ENCODE results near the gene MYRIP. TPM values are rescaled to one million over a fixed set of nuclear protein-coding genes. Genes with fewer than 3 reads are reported as not detected.

The MYRIP gene
- total and polyA plus RNA-seq, 4 donors: 0.98 to 11.7 (median 6.8) TPM

DNA sequence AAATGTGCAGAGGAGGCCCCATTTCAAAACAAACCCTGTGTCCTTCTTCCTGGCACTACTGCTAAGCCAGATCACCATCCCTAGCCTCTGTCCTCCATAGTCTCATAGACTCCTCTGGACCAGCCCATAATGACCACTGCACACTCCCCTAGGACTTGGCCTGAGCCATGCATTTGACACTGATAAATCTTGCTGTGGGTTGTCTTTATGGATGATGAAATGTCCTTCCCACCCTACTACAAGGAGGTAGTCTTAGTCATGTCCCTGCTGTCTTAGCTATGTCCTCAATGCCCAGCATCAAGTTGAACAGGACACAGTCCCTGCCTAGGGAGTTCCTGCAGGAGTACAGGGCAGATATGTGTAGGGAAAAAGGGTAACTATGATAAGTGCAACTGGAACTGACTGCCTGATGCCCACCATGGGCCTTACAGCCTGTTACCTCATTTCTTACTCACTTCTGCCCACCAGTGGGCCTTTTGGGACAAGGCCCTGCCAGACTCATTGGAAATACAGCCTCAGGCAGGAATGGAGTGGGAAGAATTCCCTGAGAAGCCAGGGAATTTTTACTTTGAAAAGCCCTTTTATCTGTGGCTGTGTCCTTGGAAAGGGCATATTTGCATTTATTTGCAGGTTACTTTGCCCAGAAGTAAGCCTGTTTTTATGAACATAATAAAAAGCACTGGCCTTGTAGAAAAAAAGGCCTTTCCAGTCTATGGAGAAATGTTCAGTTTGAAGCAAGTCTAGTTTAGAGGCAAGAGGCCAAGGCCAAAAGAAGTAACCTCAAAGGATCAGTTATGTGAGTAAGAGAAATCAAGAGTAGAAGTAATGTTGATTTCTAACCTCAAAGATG lies 300.5 kb downstream of the MYRIP start:
- H3K36me3 ChIP-seq (ENCODE audit: control insufficient read depth in 4 of 4, insufficient read depth in 3 of 4, low read depth in 1 of 4, low read length in 3 of 4): no peaks in the 10 kb centered on the region
- H3K4me1 ChIP-seq (ENCODE audit: control insufficient read depth in 4 of 4, insufficient read depth in 4 of 4, low read length in 3 of 4): no peaks in the 10 kb centered on the region
- H3K27me3 ChIP-seq (ENCODE audit: control insufficient read depth in 4 of 4, insufficient read depth in 4 of 4, low read length in 3 of 4): no peaks in the 10 kb centered on the region
- H3K4me3 ChIP-seq (ENCODE audit: low read depth in 1 of 3, low read length in 3 of 3): no peak overlapping the region
- H3K27ac ChIP-seq (ENCODE audit: low read depth in 1 of 2, low read length in 2 of 2): no peak overlapping the region
- H3K9ac ChIP-seq (ENCODE audit: low read depth in 1 of 2, low read length in 2 of 2): no peak overlapping the region
- TF ChIP-seq FOXA1 (IDR thresholded peaks at IDR 0.05): no peak
- no peak for TF ChIP-seq EGR1 (IDR thresholded peaks at IDR 0.05; ENCODE audit: low read depth in 2 of 2)
- no peak for TF ChIP-seq FOXA2 (IDR thresholded peaks at IDR 0.05)
- TF ChIP-seq, protein P1, sequence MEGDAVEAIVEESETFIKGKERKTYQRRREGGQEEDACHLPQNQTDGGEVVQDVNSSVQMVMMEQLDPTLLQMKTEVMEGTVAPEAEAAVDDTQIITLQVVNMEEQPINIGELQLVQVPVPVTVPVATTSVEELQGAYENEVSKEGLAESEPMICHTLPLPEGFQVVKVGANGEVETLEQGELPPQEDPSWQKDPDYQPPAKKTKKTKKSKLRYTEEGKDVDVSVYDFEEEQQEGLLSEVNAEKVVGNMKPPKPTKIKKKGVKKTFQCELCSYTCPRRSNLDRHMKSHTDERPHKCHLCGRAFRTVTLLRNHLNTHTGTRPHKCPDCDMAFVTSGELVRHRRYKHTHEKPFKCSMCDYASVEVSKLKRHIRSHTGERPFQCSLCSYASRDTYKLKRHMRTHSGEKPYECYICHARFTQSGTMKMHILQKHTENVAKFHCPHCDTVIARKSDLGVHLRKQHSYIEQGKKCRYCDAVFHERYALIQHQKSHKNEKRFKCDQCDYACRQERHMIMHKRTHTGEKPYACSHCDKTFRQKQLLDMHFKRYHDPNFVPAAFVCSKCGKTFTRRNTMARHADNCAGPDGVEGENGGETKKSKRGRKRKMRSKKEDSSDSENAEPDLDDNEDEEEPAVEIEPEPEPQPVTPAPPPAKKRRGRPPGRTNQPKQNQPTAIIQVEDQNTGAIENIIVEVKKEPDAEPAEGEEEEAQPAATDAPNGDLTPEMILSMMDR (IDR thresholded peaks at IDR 0.05; ENCODE audit: low read depth, low read length, missing input control): peak; percentile 24
- TF ChIP-seq NR2F2 (IDR thresholded peaks at IDR 0.05): no peak
- TF ChIP-seq RAD21 (IDR thresholded peaks at IDR 0.05): peak; percentile 53 to 69
- TF ChIP-seq YY1 (IDR thresholded peaks at IDR 0.05): no peak
- H3K9me3 ChIP-seq (ENCODE audit: control insufficient read depth in 4 of 4, low read length in 3 of 4): no peaks in the 10 kb centered on the region
- DNase-seq (ENCODE audit: low spot score): no peak

DNA sequence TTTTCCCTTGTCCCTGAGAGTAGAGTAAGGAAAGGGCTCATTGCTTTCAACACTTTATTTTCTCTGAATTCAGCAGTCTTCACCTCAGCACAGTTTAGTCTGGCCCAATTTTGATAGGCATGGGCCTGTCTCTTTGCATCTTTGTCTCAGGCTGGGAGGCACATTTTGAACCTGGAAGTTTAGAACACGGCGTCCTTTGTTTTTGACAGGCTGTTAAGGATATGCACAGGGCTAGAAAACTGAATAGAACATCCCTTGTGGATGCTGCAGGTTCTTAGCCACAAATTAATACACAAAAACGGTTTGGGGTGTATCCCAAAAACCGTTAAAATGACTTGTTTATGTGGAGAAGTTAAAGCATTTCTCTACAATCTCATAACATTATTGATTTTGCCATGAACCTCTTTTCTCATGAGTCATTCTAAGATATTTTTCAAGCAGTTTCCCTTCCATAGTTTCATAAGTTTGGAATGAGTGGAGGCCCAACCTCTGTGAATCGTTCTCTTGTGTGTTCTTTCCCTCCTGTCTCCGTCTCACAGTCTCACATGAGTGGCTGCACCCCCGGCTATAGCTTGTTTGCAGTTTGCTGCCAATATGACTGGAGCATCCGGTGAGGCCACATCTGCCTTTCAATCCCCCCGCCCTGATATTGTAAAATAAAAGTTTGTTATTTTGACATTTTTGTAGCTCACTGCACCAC lies 307.2 kb downstream of the MYRIP start:
- Histone ChIP-seq H3K4me1 (ENCODE audit: control insufficient read depth in 4 of 4, insufficient read depth in 4 of 4, low read length in 3 of 4) (peaks cover 0 to 8% (median 4%) of the 10 kb centered on the region in 4 donors), H3K4me3 (ENCODE audit: low read depth in 1 of 3, low read length in 3 of 3) (no peak overlapping the region), H3K27me3 (ENCODE audit: control insufficient read depth in 4 of 4, insufficient read depth in 4 of 4, low read length in 3 of 4) (no peaks in the 10 kb centered on the region), H3K9ac (ENCODE audit: low read depth in 1 of 2, low read length in 2 of 2) (no peak overlapping the region), H3K36me3 (ENCODE audit: control insufficient read depth in 4 of 4, insufficient read depth in 3 of 4, low read depth in 1 of 4, low read length in 3 of 4) (no peaks in the 10 kb centered on the region), H3K9me3 (ENCODE audit: control insufficient read depth in 4 of 4, low read length in 3 of 4) (no peaks in the 10 kb centered on the region), H3K27ac (ENCODE audit: low read depth in 1 of 2, low read length in 2 of 2) (no peak overlapping the region)
- no peak for DNase-seq (ENCODE audit: low spot score)
- WGBS: 89% methylated on average over 9 of the region's 9 CpGs
- TF ChIP-seq, protein P1 (IDR thresholded peaks at IDR 0.05; ENCODE audit: low read depth, low read length, missing input control): no peak
- TF ChIP-seq EGR1 (IDR thresholded peaks at IDR 0.05; ENCODE audit: low read depth in 2 of 2): no peak
- no peak for TF ChIP-seq JUND (IDR thresholded peaks at IDR 0.05)
- TF ChIP-seq RAD21 (IDR thresholded peaks at IDR 0.05): no peak
- no peak for TF ChIP-seq HNF4A (conservative IDR thresholded peaks at IDR 0.05)
- TF ChIP-seq YY1 (IDR thresholded peaks at IDR 0.05): no peak
- TF ChIP-seq, protein P2, sequence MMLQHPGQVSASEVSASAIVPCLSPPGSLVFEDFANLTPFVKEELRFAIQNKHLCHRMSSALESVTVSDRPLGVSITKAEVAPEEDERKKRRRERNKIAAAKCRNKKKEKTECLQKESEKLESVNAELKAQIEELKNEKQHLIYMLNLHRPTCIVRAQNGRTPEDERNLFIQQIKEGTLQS (IDR thresholded peaks at IDR 0.05): no peak

DNA sequence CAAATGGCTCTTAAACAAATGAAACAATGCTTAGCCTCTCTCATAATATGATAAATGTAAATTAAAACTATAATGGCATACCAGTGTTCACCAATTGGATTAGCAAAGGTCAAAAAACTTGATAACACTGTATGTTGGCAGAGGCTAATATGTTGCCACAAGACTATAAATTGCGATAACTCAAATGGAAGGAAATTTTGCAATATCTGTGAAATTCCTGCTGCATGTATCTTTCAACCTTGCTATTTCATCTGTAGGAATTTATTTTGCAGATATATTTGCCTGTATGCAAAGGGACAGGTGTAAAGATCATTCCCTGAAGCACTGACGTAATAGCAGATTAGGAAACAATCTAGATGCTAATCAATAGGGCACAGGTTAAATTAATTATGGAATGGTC lies 308.7 kb downstream of the MYRIP start:
- no peaks in the 10 kb centered on the region for H3K27me3 ChIP-seq (ENCODE audit: control insufficient read depth in 4 of 4, insufficient read depth in 4 of 4, low read length in 3 of 4)
- H3K9me3 ChIP-seq (ENCODE audit: control insufficient read depth in 4 of 4, low read length in 3 of 4): no peaks in the 10 kb centered on the region
- WGBS: 21% methylated on average over 2 of the region's 2 CpGs
- TF ChIP-seq HNF4A (conservative IDR thresholded peaks at IDR 0.05) (peak; percentile 30 to 41), FOXA2 (IDR thresholded peaks at IDR 0.05) (no peak), RXRA (IDR thresholded peaks at IDR 0.05) (no peak)
- peaks cover 0 to 8% (median 4%) of the 10 kb centered on the region in 4 donors for H3K4me1 ChIP-seq (ENCODE audit: control insufficient read depth in 4 of 4, insufficient read depth in 4 of 4, low read length in 3 of 4)
- H3K4me3 ChIP-seq (ENCODE audit: low read depth in 1 of 3, low read length in 3 of 3): no peak overlapping the region
- DNase-seq (ENCODE audit: low spot score): no peak
- H3K9ac ChIP-seq (ENCODE audit: low read depth in 1 of 2, low read length in 2 of 2): no peak overlapping the region
- no peaks in the 10 kb centered on the region for H3K36me3 ChIP-seq (ENCODE audit: control insufficient read depth in 4 of 4, insufficient read depth in 3 of 4, low read depth in 1 of 4, low read length in 3 of 4)
- H3K27ac ChIP-seq (ENCODE audit: low read depth in 1 of 2, low read length in 2 of 2): no peak overlapping the region

Measured in liver (tissue), 9 donors.